Fibroblast of the conjunctiva (primary cell): ENCODE results near the gene IQSEC3.

ENCODE experiments used
- DNase-seq: peaks from one replicate; pipeline ENCODE4 v3.0.0-alpha.2; 2010; ENCODE audit warnings: low read depth

Gene IQSEC3

DNA sequence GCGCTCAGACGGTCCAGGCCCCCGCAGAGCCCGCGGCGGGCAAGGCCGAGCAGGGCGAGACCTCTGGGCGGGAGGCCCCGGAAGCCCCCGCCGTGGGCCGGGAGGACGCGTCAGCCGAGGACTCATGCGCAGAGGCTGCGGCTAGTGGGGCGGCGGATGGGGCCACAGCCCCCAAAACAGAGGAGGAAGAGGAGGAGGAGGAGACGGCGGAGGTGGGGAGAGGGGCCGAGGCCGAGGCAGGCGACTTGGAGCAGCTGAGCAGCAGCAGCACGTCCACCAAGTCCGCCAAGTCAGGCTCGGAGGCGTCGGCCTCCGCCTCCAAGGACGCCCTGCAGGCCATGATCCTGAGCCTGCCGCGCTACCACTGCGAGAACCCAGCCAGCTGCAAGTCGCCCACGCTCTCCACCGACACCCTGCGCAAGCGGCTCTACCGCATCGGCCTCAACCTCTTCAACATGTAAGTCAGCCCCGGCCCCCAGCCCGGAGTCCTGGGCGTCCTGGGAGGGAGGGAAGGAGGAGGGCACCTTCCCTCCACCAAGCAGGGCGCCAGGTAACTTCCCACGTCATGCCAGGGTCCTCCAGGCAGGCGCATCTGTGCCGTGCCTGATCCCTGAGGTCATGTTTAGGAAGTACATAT is 72.4 kb downstream of the IQSEC3 start:
- DNase-seq = no peak

DNA sequence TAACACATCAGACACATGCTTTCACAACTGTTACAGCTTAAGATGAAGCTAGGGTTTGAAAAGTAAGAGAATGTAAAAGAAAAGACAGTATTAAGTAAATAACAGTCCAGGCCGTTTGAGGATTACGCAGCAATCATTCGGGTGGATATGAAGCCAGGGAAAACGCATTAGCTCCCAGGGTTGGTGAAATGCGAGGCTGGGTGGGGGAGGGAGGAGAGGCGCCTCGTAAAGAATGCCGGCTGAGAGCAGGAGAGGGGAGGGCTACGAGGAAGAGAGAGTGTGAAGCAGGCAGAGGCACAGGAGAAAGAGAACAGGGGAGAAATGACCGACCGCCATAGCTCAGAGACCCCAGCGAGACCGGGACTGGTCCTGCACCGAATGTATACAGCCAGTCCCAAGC is 73.0 kb downstream of the IQSEC3 start:
- no peak for DNase-seq

DNA sequence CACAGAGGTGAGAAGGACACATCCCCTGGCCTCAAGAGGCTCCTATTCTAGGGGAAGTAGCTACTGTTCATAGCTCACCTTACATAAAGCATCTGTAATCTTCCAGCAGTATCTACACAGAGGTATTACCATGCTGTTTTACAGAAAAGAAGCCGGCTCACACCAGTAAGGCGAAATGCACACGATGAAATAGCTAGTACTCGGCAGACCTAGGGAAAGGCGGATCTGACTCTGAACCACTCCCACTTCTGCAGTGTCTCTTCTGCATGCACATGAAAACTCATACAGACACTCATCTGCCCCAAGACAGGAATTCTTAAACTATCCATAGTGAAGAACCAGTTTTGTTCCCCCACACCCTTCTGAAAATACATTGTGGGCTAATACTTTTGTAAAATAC is 73.6 kb downstream of the IQSEC3 start:
- DNase-seq = no peak

DNA sequence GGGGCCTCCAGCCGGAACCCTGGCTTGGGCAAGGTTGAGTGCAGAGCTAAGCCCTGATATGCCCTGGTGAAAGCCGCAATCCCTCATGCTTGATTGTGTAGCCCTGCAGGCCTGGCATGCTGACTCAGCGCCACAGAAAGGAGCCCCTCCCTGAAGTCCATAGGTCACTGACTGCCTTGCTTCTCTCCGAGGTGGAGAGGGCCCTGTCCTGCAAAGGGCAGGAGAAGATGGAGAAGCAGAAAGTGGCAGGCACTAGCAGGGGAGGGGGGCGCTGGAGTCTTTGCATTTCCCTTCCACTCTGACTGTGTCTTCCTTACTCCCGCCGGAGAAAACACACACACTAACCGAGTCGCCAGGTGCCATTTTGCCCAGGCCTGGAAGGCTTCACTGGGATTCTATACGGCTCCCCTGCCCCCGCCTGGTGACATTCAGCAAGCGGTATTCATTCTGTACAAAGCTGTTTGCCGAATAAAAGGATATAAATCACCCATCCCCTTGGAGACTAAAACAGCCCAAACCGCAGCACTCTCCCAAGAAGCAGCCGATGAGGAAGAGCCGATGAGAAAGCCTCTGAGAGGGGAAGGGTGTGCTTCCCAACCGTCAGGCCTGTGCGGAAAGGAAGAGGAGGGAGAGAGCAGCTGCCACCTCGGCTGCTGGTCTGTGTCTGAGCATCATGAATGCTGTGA is 77.5 kb downstream of the IQSEC3 start:
- no peak for DNase-seq

DNA sequence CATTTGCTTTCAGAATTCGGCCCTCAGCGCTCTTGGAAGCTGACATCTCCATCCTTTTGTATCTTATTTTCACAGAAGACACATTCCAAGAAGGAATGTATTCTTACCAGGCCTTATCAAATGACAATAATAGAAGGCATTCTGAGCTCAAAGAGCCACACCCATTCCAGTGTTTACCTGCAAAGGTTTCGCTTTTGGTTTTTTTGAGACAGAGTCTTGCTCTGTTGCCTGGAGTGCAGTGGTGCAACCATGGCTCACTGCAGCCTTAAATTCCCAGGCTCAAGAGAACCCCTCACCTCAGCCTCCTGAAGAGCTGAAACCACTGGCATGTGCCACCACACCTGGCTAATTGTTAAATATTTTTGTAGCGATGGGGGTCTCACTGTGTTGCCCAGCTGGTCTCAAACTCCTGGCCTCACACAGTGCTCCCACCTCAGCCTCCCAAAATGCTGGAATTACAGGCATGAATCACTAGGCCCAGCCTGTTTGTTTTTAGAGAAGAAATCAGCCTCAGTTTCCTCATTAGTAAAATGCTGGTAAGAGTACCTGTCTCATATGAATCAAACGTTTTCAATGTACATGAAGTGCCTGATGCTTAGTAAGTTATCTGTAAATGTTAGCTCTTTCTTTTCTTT is 78.2 kb downstream of the IQSEC3 start:
- no peak for DNase-seq

DNA sequence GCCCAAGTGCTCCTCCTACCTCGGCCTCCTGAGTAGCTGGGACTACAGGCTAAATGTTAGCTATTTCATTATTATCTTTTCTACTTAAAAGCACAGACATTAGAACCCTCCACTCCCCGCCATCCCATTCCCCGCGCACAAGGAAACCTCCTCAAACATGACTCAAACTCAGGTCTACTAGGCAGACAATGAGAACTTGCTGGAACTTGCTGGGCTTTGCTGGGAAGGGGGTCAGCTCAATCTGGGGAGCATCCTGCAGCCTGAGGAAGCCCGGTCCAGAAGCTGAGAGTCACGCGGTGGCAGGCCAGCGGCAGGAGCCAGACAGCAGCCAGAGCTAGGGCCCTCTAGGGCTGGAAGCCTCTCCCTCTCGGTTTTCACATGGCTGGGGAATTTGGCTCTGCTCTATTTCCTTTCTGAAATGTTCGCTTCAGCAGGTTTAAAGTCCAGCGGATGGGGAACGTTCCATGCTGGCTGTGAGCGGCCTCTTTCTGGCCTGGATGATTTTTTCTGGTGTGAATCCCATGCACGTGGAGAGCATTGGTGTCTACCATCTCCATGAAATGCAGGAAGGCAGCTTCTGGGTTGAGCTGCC is 78.9 kb downstream of the IQSEC3 start:
- DNase-seq = no peak

DNA sequence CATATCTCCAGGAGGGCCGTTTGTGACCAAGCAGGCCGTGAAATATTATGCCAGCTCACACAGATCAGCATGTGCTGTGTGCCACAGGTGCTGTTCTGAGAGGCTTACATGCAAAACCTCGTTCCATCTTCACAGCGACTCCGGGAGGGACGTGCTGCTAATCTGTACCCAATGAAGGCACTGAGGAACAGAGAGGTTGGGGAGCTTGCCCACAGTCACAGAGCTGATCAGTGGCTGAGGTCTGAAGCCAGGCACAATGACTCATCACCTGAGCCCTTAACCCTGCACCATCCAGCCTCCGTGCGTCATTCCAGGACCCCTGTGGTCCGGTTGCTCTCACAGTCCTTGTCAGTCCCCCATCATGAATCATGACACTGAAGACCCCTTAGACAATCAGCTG is 80.7 kb downstream of the IQSEC3 start:
- no peak for DNase-seq

DNA sequence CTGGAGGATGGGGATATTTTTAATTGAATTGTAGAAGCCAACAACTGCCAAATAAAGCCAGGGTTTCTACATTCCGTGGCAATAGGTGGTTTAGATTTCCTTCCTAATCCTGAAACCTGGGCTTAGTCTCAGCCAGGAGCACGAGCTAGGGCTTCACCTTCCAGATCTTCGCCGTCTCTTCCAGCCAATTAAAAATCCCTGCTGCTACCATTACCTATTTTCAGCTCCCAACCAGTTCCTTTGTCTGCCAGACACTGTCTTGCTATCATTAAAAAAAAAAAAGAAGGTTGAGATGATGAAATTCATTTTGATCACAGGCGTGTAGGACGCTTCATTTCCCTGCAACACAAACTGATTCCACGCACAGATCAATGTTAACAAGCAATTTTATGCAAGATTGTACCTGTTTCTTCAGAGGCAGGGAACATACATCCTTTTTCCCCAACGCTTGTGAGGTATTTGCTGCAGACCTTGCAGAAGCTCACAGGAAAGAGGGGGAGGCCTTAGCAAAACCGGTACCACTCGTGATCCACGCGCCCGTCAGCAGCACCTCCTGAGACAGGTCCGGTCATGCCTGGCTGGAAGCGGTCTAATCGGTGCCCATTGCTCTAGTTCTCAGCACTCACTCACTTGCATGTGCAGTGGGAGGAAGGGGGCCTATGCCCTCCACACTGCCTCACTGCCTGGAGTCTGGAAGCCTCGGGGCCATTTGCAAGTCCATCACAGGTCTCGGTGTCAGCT is 82.3 kb downstream of the IQSEC3 start:
- DNase-seq = no peak

DNA sequence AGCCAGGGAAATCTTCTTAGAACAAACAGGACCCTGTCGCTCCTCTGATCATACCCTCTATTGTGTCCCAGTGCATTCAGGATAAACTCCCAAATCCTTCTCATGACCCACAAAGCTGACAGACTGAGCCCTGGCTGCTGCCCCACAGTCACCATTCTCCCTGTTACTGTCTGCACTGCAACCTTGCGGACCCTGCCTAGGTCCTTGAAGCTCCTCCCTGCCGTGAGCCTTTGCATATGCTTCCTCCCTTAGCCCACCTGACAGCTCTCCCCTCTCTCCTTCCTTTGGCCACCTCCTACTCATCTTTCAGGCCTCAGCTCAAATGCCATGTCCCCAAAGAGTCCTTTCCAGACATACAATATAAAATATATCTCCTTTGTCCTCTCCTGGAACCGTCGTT is 85.0 kb downstream of the IQSEC3 start:
- DNase-seq = no peak

DNA sequence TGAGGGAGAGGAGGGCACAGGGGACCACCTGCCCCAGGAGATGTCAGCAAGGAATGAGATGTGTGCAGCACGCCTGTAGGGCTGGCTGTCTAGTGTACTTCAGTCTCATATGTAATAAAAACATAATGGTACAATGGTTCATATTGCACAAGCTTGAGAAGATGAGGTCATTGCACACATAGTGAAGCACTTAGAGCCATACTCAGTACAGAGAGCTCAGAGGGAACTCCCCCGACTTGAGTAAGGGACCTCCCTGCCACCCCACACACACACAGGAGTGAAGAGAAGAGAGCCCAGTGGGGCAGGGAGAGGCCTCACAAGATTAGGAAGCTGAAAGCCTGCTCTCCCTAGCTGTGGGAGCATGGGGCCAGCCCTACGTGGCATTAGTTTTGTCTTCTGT is 85.9 kb downstream of the IQSEC3 start:
- DNase-seq = no peak

DNA sequence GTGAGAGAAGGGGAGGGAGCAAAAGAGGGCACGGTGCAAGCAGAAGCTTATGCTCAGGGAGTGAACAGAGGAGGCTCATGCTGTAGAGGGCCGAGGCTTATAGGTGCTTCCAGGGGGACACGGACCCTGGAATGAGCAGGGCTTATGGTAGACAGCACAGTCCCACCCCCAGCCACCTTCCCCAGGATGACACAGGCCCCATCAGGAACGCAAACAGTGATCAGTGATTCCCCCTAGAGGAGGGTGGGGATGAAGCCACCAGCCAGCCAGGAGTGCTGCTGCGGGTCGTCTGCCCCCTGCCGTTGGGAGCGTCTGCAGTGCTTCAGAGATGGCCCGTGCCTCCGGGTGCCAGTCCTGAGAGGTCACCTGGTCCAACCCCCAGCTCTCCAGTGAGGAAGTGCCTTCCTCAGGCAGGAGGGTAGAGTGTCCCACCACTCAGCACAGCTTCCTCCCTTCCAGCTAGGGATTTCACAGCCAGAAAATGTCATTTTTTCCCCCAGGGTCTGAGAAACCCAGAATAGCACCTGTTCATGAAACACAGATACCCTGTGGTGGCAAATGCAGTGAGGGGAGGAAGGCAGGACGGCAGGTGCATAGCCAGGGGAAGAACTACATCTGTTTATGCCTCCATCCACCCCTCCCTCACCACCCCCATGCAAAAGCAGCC is 86.6 kb downstream of the IQSEC3 start:
- DNase-seq = no peak

DNA sequence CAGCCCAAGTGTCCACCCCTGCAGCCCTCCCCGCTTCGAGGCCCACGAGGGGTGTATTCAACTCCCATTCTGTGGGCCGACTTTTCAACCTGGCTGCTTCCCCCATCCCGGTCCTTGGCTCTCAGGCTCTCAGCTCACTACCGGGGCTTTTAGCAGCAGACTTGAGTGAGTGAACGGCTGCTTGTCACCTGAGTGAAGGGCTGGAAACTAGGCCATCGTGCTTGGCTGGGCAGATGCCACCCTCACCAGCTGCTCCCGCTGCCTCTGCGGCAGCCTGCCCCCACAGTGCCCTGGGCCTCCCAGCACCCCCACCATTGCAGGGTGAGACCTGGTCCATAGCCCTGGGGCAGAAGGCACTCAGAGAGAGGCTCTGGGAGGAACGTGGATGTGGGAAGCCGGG is 87.5 kb downstream of the IQSEC3 start:
- DNase-seq = no peak

DNA sequence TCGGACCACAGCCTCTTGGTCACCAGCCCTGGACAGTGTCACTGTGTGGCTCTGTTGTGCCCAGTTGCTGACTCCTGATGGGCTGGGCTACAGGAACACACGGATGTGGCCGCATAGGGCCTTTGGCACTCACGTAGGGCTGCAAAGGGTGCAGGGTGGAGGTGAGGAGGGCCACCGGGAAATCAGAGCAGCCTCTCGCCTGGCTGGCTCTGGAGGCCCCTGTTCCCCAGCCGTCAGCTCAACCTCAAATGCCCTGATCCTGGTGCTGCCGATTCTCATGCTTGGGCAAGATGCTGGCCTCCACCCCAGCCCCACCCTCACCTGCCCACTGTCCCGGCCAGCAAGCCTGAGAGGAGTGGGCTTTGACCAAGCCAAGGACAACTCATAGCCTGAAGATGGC is 88.4 kb downstream of the IQSEC3 start:
- no peak for DNase-seq

DNA sequence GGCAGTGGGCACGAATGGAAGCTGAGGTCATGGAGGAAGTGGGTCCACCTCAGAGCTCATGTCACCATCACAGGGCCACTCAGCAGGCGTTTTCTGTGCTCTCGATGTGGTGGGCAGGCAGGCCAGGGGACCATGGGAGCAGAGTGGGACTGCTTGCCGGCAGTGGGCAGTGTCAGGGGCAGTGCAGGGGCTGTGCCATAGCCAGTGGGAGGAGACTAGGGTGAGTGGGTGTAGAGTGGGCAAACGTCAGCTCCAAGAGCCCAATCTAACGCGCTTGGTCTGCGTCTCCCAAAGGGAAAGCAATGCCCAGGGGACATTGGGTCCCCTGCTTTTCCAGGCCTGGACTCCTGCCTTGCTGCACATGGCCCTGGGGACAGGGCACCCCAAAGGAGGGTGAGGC is 89.1 kb downstream of the IQSEC3 start:
- no peak for DNase-seq

DNA sequence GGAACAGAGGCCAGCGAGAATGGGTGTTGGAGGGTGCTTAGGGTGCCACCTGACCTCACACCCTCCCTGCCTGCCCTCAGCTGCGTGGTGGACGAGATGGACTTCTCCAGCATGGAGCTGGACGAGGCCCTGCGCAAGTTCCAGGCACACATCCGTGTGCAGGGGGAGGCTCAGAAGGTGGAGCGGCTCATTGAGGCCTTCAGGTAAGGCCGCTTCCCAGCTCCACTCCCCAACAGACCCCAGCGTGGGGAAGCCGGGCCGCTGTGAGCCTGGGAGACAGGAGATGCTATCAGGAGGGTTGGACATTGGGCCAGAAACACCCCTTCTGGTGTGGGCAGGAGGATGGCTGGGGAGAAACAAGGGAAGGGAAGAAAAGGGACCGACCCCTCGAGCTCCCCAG is 90.4 kb downstream of the IQSEC3 start:
- no peak for DNase-seq

DNA sequence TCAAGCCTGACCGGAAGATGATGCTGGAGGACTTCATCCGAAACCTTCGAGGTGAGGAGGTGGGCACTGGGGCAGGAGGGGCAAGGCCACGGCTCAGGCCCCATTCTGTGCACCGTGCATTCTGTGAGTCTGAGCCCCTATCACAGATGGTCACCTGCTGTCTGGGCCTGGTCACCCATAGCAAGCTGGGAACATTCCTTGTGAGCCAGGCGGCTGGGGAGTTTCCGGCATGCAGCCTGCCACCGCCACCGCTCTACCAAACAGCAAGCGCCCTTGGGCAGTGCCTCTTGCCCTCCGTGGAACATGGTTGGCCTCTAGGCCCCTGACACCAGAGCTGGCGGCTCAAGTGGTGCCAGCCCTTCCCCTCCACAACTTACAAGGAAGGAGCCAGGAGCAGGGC is 91.1 kb downstream of the IQSEC3 start:
- no peak for DNase-seq

DNA sequence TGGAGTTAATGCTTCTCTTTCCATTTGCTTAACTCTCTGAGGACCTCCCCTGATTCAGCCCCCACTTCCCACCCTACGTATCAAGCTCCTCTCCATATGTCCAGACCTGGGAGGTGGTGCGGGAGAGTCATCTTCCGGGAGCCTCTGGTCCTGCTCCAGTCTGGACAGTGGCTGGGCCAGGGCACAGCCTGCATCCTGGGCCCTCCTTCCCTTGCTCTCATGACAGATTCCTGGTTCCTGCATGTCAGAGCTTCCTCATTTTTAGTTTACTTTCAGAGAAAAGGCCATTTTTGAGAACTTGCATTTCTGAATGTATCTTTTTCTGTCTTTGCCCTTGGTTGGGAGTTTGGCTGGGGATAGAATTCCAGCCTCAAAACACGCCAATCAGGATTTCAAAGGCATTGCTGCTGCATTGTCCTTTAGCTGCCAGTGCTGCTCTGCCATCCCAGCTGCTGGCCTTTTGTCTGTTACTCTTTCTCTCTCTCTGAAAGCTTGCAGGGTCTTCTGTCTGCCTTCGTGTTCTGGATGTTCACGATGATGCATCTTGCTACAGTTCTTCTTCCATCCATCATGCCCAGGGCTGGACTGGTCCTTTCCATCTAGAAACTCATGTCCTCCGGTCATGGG is 92.7 kb downstream of the IQSEC3 start:
- DNase-seq = no peak

DNA sequence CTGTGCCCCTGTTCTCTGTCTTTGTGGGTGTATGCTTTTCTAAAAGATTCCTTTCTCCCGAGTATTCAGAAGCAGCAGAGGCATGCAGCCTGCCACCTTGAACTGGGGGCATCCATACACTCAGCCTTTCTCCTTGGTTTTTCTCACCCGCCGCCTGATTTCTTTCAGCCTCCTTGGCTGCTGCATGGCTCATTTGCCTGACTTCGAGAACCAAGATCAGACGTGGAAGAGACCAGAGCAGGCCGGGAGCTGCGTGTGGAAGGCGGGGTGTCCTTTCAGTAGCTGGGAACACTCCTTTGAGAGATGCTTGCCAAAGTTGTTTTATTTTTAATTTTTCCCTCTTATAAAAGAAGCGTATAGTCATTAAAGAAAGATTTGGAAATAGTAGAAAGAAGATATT is 94.3 kb downstream of the IQSEC3 start:
- DNase-seq = no peak

DNA sequence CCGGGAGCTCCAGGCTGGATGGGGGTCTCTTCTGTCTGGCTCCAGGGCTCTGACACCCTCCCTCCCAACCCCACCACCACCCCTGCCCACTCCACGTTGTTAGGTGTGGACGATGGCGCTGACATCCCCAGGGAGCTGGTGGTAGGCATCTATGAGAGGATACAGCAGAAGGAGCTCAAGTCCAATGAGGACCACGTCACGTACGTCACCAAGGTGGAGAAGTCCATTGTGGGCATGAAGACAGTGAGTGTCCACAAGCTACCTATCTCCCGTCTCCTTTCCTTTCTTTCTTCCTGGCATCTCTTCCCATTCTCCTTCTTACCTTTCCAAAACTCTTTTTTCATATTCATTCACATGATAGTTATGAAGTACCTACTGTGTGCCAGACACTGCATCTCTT is 95.3 kb downstream of the IQSEC3 start:
- no peak for DNase-seq

DNA sequence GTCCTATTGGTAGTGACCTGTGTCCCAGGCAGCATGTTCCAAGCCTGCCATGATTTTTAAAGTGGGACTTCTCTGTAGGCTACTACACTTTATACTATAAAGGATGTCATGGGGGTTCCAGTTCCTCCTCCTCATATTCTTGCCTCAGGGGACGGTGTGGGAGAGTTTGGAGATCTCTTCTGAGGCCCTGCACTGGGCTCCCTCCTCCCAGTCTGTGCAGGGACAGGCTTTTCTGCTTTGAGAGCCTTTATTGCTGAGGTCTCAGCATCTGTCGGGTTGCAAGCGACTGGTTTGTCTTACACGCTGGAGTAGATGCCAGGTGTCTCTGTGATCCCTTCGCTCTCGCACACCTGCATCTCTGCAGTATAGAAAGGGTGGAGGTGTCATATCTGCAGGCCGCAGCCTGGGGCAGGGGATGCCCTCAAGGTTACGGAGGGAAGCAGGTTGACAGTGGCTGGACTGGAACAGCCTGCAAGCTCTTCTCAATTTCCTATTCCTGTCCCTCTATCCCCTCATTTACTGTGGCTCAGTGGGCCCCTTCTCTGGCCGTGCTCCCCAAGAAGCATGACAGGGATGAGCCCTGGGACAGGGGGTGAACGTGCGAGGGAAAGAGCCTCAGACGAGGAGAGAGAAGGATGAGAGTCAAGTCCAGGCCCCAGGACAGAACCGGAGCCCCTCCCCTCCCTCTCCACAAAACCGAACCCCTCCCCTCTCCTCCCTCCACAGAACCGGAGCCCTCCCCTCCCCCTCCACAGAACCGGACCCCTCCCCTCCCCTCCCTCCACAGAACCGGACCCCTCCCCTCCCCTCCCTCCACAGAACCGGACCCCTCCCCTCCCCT is 96.1 kb downstream of the IQSEC3 start:
- DNase-seq = no peak
